ENCODE results near the gene SPCS2.

- TF ChIP-seq POLR2AphosphoS5 (IDR thresholded peaks at IDR 0.05) (no peak), TAF1 (IDR thresholded peaks at IDR 0.05; ENCODE audit: low read depth) (no peak)
These were observed 19.4 kb upstream of the SPCS2 start for GRCh38 chr11:74929431-74930363.

Data from neural cell (in vitro differentiated cells).